ENCODE measurements around the gene TEX2. TPM values are rescaled to one million over a fixed set of nuclear protein-coding genes. Genes with fewer than 3 reads are reported as not detected.

Gene TEX2
- total and polyA plus RNA-seq, 2 donors (not counting 1 experiment from before 2014, with no cell fraction given) = 4.0 to 7.6 TPM

GRCh38 chr17:64309710-64310109, 46.6 kb upstream of the TEX2 start:
- intact Hi-C loops (cut with micrococcal nuclease) = no loop called here
- Mint-ChIP-seq H3K9me3 (ENCODE audit: insufficient read depth) (no peaks in the 10 kb centered on the region), H3K4me1 (no peaks in the 10 kb centered on the region), H3K27me3 (no peaks in the 10 kb centered on the region), H3K27ac (no peak overlapping the region), H3K4me3 (no peak overlapping the region)
- no peak overlapping the region for H3K27ac ChIP-seq (ENCODE audit: low read length in 2 of 2)
- DNase-seq (no peak), ATAC-seq (ENCODE audit: low read depth) (no peak)
- H3K4me2 ChIP-seq (replicated peaks; ENCODE audit: low read depth, low read length, poor library complexity, severe bottlenecking) = no peak overlapping the region
- H3K4me3 ChIP-seq (ENCODE audit: control extremely low read depth in 1 of 5, extremely low read depth in 1 of 5, insufficient read depth in 1 of 5, low read depth in 2 of 5, low read length in 4 of 5) = no peak overlapping the region
- TF ChIP-seq CTCF (IDR thresholded peaks at IDR 0.05) = no peak
- TF ChIP-seq EZH2 (IDR thresholded peaks at IDR 0.05; ENCODE audit: borderline replicate concordance, insufficient read depth, low read depth, low read length, poor library complexity, severe bottlenecking) = no peak
- 83% methylated on average over 1 of the region's 4 CpGs for WGBS (ENCODE audit: insufficient coverage)
- H4K20me1 ChIP-seq (ENCODE audit: control insufficient read depth, insufficient read depth, low read length, poor library complexity, severe bottlenecking) = no peaks in the 10 kb centered on the region
- H3K36me3 ChIP-seq (replicated peaks in 1 of 2; ENCODE audit: control extremely low read depth in 1 of 2, control insufficient read depth in 1 of 2, extremely low read depth in 1 of 2, insufficient read depth in 2 of 2, low read length in 1 of 2) = no peaks in the 10 kb centered on the region
- CTCF ChIA-PET = interaction anchor here (1.0 to 12.5 kb wide), 6 partner anchors 10 to 277 kb away, joined by 3 to 262 read pairs (median 4); partner anchors contain the start of genes CEP95 and DDX5
- H3K27me3 ChIP-seq (replicated peaks in 1 of 4; ENCODE audit: control extremely low read depth in 1 of 4, control insufficient read depth in 3 of 4, insufficient read depth in 4 of 4, low read length in 3 of 4) = no peaks in the 10 kb centered on the region
- H3K79me2 ChIP-seq (ENCODE audit: control insufficient read depth, insufficient read depth, low read length) = no peaks in the 10 kb centered on the region
- no peak overlapping the region for H3K9ac ChIP-seq (ENCODE audit: low read length)
- POLR2A ChIA-PET = no interaction called here
- no peaks in the 10 kb centered on the region for H3K9me3 ChIP-seq (ENCODE audit: control extremely low read depth in 1 of 3, control insufficient read depth in 2 of 3, insufficient read depth in 1 of 3, low read length in 2 of 3)
- H3K4me1 ChIP-seq (ENCODE audit: control insufficient read depth in 2 of 2, insufficient read depth in 2 of 2, low read length in 2 of 2) = no peaks in the 10 kb centered on the region
- H2AFZ ChIP-seq (ENCODE audit: insufficient read depth, low read depth, low read length, poor library complexity, severe bottlenecking) = no peak overlapping the region

- no peak overlapping the region for H2AFZ ChIP-seq (ENCODE audit: insufficient read depth, low read depth, low read length, poor library complexity, severe bottlenecking)
- WGBS (ENCODE audit: insufficient coverage) = 80% methylated on average over 1 of the region's 2 CpGs
- ATAC-seq (ENCODE audit: low read depth) (no peak), DNase-seq (no peak)
- no peaks in the 10 kb centered on the region for H3K36me3 ChIP-seq (replicated peaks in 1 of 2; ENCODE audit: control extremely low read depth in 1 of 2, control insufficient read depth in 1 of 2, extremely low read depth in 1 of 2, insufficient read depth in 2 of 2, low read length in 1 of 2)
- no peaks in the 10 kb centered on the region for H3K27me3 ChIP-seq (replicated peaks in 1 of 4; ENCODE audit: control extremely low read depth in 1 of 4, control insufficient read depth in 3 of 4, insufficient read depth in 4 of 4, low read length in 3 of 4)
- no peaks in the 10 kb centered on the region for H3K79me2 ChIP-seq (ENCODE audit: control insufficient read depth, insufficient read depth, low read length)
- H3K4me3 ChIP-seq (ENCODE audit: control extremely low read depth in 1 of 5, extremely low read depth in 1 of 5, insufficient read depth in 1 of 5, low read depth in 2 of 5, low read length in 4 of 5) = no peak overlapping the region
- no peak overlapping the region for H3K27ac ChIP-seq (ENCODE audit: low read length in 2 of 2)
- Mint-ChIP-seq H3K27ac (no peak overlapping the region), H3K27me3 (no peaks in the 10 kb centered on the region), H3K4me3 (no peak overlapping the region), H3K4me1 (no peaks in the 10 kb centered on the region), H3K9me3 (ENCODE audit: insufficient read depth) (no peaks in the 10 kb centered on the region)
- CTCF ChIA-PET = interaction anchor here (1.0 to 12.5 kb wide), 7 partner anchors 11 to 276 kb away, joined by 3 to 262 read pairs (median 4); partner anchors contain the start of genes CEP95 and DDX5
- no peak for TF ChIP-seq CTCF (IDR thresholded peaks at IDR 0.05)
- no peak for TF ChIP-seq EZH2 (IDR thresholded peaks at IDR 0.05; ENCODE audit: borderline replicate concordance, insufficient read depth, low read depth, low read length, poor library complexity, severe bottlenecking)
- no peaks in the 10 kb centered on the region for H3K4me1 ChIP-seq (ENCODE audit: control insufficient read depth in 2 of 2, insufficient read depth in 2 of 2, low read length in 2 of 2)
- POLR2A ChIA-PET = no interaction called here
- H3K9ac ChIP-seq (ENCODE audit: low read length) = no peak overlapping the region
- no peaks in the 10 kb centered on the region for H4K20me1 ChIP-seq (ENCODE audit: control insufficient read depth, insufficient read depth, low read length, poor library complexity, severe bottlenecking)
- no peak overlapping the region for H3K4me2 ChIP-seq (replicated peaks; ENCODE audit: low read depth, low read length, poor library complexity, severe bottlenecking)
- intact Hi-C loops (cut with micrococcal nuclease) = no loop called here
- H3K9me3 ChIP-seq (ENCODE audit: control extremely low read depth in 1 of 3, control insufficient read depth in 2 of 3, insufficient read depth in 1 of 3, low read length in 2 of 3) = no peaks in the 10 kb centered on the region
Observed at GRCh38 chr17:64309021-64309420, 46.0 kb upstream of the TEX2 start.
